Hematopoietic multipotent progenitor cell treated with erythropoietin and hydrocortisone succinate and interleukin-3 and kit ligand, for 6 days (in vitro differentiated cells): ENCODE results near the gene NFKBIB.
"Not testable (repeated sequence)": the region's sequence is repeated elsewhere in the genome, so short reads cannot be mapped to it uniquely, and the experiment has no call there.

Source experiments
- DNase-seq: peaks from one replicate; pipeline ENCODE4 v3.0.0-alpha.2; 2015

The NFKBIB gene

GRCh38 chr19:38899447-38900201 is at the start of gene NFKBIB, which contains the start of gene SIRT2:
NFKBIB (plus strand) TSS chr19:38899969; CDS start chr19:38900033, 64 bp downstream.
SIRT2 (minus strand) TSS chr19:38899618; CDS start chr19:38899521, 97 bp downstream.
- DNase-seq: peak; percentile 100

- DNase-seq: no peak
These were observed 49.3 kb upstream of the NFKBIB start for GRCh38 chr19:38850436-38850975.

- DNase-seq: peak; percentile 73
These were observed 48.7 kb upstream of the NFKBIB start for GRCh38 chr19:38850976-38851621.

- DNase-seq: peak; percentile 98
These were observed 48.0 kb upstream of the NFKBIB start for GRCh38 chr19:38851622-38852230.

GRCh38 chr19:38852231-38853044 is 47.3 kb upstream of the NFKBIB start:
- DNase-seq: peak; percentile 70

GRCh38 chr19:38853214-38853613 is 46.6 kb upstream of the NFKBIB start:
- DNase-seq: no peak

GRCh38 chr19:38854961-38855360 is 44.8 kb upstream of the NFKBIB start:
- DNase-seq: peak; percentile 40

GRCh38 chr19:38855751-38856150 is 44.0 kb upstream of the NFKBIB start:
- DNase-seq: not testable (repeated sequence)

- DNase-seq: no peak
These were observed 43.0 kb upstream of the NFKBIB start for GRCh38 chr19:38856813-38857212.

GRCh38 chr19:38859631-38860204 is 40.1 kb upstream of the NFKBIB start:
- not testable (repeated sequence) for DNase-seq

GRCh38 chr19:38861368-38861767 is 38.4 kb upstream of the NFKBIB start:
- DNase-seq: no peak

- DNase-seq: peak; percentile 75
These were observed 37.3 kb upstream of the NFKBIB start for GRCh38 chr19:38862321-38863059.

- DNase-seq: no peak
These were observed 32.5 kb upstream of the NFKBIB start for GRCh38 chr19:38867171-38867780.

- no peak for DNase-seq
These were observed 31.2 kb upstream of the NFKBIB start for GRCh38 chr19:38868551-38868950.

GRCh38 chr19:38869160-38869835 is 30.5 kb upstream of the NFKBIB start:
- peak; percentile 69 for DNase-seq

GRCh38 chr19:38869836-38870607 is 29.7 kb upstream of the NFKBIB start:
- peak; percentile 89 for DNase-seq

- DNase-seq: no peak
These were observed 29.2 kb upstream of the NFKBIB start for GRCh38 chr19:38870612-38871011.

- DNase-seq: not testable (repeated sequence)
These were observed 26.4 kb upstream of the NFKBIB start for GRCh38 chr19:38873400-38873799.

GRCh38 chr19:38875656-38876395 is 23.9 kb upstream of the NFKBIB start:
- peak; percentile 33 for DNase-seq
